HG03469 (cell line): ENCODE data around the gene CNTN3.

Experiments
- ATAC-seq: cut with Tn5 transposase; IDR thresholded peaks from one replicate; pipeline ENCODE4 v1.9.1; 2021; ENCODE audit warnings: mild to moderate bottlenecking, moderate library complexity, moderate number of reproducible peaks; ENCODE audit not compliant: unreplicated experiment

Gene CNTN3

GRCh38 chr3:74613060-74613459 is 1.4 kb downstream of the CNTN3 start:
- ATAC-seq, result no peak

GRCh38 chr3:74611206-74611605 is 3.3 kb downstream of the CNTN3 start:
- ATAC-seq, result no peak

GRCh38 chr3:74607803-74608202 is 6.7 kb downstream of the CNTN3 start:
- ATAC-seq, result no peak

GRCh38 chr3:74606996-74607395 is 7.5 kb downstream of the CNTN3 start:
- ATAC-seq, result no peak

GRCh38 chr3:74605437-74605836 is 9.0 kb downstream of the CNTN3 start:
- no peak for ATAC-seq

- no peak for ATAC-seq
These were observed 11.2 kb downstream of the CNTN3 start for GRCh38 chr3:74603292-74603691.

- ATAC-seq, result no peak
These were observed 12.0 kb downstream of the CNTN3 start for GRCh38 chr3:74602471-74602870.

GRCh38 chr3:74601793-74602192 is 12.7 kb downstream of the CNTN3 start:
- ATAC-seq, result no peak

- no peak for ATAC-seq
These were observed 14.9 kb downstream of the CNTN3 start for GRCh38 chr3:74599564-74599963.

- ATAC-seq, result no peak
These were observed 21.3 kb downstream of the CNTN3 start for GRCh38 chr3:74593152-74593551.

- ATAC-seq, result no peak
These were observed 22.1 kb downstream of the CNTN3 start for GRCh38 chr3:74592359-74592758.

- ATAC-seq, result no peak
These were observed 22.5 kb downstream of the CNTN3 start for GRCh38 chr3:74591946-74592345.

GRCh38 chr3:74591342-74591741 is 23.1 kb downstream of the CNTN3 start:
- ATAC-seq, result no peak

GRCh38 chr3:74590620-74591262 is 23.7 kb downstream of the CNTN3 start:
- ATAC-seq, result no peak

GRCh38 chr3:74584782-74585181 is 29.7 kb downstream of the CNTN3 start:
- no peak for ATAC-seq

GRCh38 chr3:74582982-74583381 is 31.5 kb downstream of the CNTN3 start:
- no peak for ATAC-seq

GRCh38 chr3:74575857-74576256 is 38.6 kb downstream of the CNTN3 start:
- ATAC-seq, result no peak

- ATAC-seq, result no peak
These were observed 43.3 kb downstream of the CNTN3 start for GRCh38 chr3:74571118-74571517.
